ENCODE data around the gene SRRM4.
"Not testable (repeated sequence)": the region's sequence is repeated elsewhere in the genome, so short reads cannot be mapped to it uniquely, and the experiment has no call there.

SRRM4 gene

GRCh38 chr12:119011231-119011630 is 29.9 kb downstream of the SRRM4 start:
- no peak for DNase-seq

DNA sequence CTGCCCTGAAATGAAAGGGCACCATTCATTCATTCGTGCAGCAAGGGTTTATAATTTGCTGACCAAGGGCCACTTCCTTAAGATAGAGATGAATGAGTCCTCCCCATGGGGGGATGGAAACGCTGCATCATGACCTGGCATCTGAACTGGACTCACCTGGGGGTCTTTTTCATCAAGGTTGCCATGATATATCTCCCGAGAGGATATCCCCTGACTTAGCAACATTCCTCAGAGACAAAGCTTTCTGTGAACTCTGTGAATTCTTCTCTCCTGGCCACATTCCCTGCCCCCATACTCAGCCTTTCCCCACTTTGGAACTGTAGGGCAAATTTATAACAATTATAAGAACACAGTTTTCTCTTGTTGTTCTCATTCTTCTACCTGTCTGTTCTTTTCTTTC is 30.8 kb downstream of the SRRM4 start:
- no peak for DNase-seq

- no peak for DNase-seq
Measured at GRCh38 chr12:119013023-119013422, 31.7 kb downstream of the SRRM4 start.

- DNase-seq = no peak
Measured at GRCh38 chr12:119014368-119014767, 33.0 kb downstream of the SRRM4 start.

- no peak for DNase-seq
Measured at GRCh38 chr12:119016715-119017114, 35.4 kb downstream of the SRRM4 start.

GRCh38 chr12:119019166-119019565 is 37.8 kb downstream of the SRRM4 start:
- no peak for DNase-seq

- DNase-seq = no peak
Measured at GRCh38 chr12:119020406-119021360, 39.3 kb downstream of the SRRM4 start.

- no peak for DNase-seq
Measured at GRCh38 chr12:119024356-119024755, 43.0 kb downstream of the SRRM4 start.

GRCh38 chr12:119025786-119026185 is 44.4 kb downstream of the SRRM4 start:
- no peak for DNase-seq

- not testable (repeated sequence) for DNase-seq
Measured at GRCh38 chr12:119033332-119033731, 52.0 kb downstream of the SRRM4 start.

- peak; percentile 19 for DNase-seq
Measured at GRCh38 chr12:119036878-119037825, 55.8 kb downstream of the SRRM4 start.

GRCh38 chr12:119044094-119044493 is 62.8 kb downstream of the SRRM4 start:
- no peak for DNase-seq

DNA sequence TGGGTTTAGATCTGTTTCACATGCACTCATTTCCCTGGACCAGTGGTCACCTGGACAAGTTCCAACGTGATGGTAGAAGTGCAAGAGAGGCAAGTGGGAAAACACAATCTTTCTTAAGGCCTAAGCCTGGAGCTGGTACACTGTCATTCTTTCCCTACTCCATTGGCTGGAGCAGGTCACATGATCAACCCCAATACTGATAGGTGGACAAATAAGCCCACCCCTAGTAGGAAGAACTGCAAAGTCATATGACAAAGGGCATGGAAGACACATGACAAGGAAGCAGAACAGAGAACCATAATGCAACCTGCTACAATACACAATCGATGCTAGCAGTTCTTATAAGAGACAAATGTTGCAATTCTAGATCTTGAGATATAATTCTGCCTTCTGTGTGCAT is 66.3 kb downstream of the SRRM4 start:
- DNase-seq = no peak

DNA sequence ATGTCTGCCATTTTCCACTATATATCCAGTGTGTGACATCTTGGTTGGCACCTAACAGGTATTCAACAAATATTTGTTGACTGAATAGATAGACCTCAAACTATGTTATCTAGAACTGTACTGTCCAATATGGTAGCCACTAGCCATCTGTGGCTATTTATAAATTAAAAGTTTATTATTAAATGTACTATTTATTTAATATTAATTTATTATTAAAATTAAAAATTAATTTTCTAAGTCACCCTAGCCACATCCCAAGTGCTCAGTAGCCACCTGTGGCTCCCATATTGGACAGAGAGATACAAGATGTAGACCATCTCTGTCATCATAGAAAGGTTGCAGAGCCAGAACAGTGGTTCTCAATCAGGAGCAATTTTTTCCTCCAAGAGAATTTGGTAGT is 69.3 kb downstream of the SRRM4 start:
- no peak for DNase-seq

- DNase-seq = no peak
Measured at GRCh38 chr12:119051474-119051873, 70.1 kb downstream of the SRRM4 start.

GRCh38 chr12:119052001-119052400 is 70.7 kb downstream of the SRRM4 start:
- no peak for DNase-seq

DNA sequence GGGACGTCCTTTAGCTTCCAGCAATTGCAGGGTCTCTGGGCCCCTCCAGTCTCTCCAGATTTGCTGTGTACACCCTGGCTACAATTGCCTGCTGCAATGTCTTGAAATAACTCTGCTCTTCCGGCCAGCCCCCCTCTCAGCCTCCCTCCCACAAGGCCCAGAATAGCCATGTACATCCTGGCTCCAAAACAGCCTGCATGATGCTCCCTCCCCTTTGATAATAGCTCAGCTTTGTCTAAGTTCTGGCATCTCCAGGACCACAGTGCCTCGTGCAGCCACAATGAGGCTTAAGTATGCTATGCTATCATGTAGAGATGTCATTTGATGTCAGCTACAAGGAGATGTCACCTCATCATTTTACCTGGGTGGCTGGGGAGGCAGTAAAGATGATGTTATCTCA is 74.6 kb downstream of the SRRM4 start:
- no peak for DNase-seq

GRCh38 chr12:119060847-119061796 is 79.8 kb downstream of the SRRM4 start:
- DNase-seq = peak; percentile 60

- no peak for DNase-seq
Measured at GRCh38 chr12:119068129-119068856, 87.0 kb downstream of the SRRM4 start.

GRCh38 chr12:119069147-119069642 is 87.9 kb downstream of the SRRM4 start:
- DNase-seq = no peak

GRCh38 chr12:119071176-119071575 is 89.8 kb downstream of the SRRM4 start:
- no peak for DNase-seq

Data from right hindlimb (tissue), 1 donor.